BJ (cell line): ENCODE results near the gene EMID1. TPM values are rescaled to one million over a fixed set of nuclear protein-coding genes. Genes with fewer than 3 reads are reported as not detected.
"Not testable (repeated sequence)": the region's sequence is repeated elsewhere in the genome, so short reads cannot be mapped to it uniquely, and the experiment has no call there.

ENCODE experiments used
- CTCF ChIA-PET: fragments of 350-600 bp; formaldehyde crosslinking; extraction: SDS; loops from one replicate; lab custom pipeline; 2021; ENCODE audit warnings: antibody characterized with exemption, inconsistent platforms; lab: Yijun Ruan, JAX
- POLR2A ChIA-PET: fragments of 300-600 bp; sonication (Branson Sonifier 250); formaldehyde crosslinking; extraction: SDS; loops from one replicate; lab custom pipeline; 2021; ENCODE audit warnings: antibody characterized with exemption; lab: Charles Lee
- DNase-seq: peaks from one replicate; pipeline ENCODE4 v3.0.0-alpha.2; 2011; ENCODE audit warnings: low read depth
- H3K27me3 ChIP-seq: 2 replicates; pipeline ENCODE4 v1.6.0; 2011; ENCODE audit warnings: low read length; ENCODE audit not compliant: control insufficient read depth, insufficient read depth
- H3K36me3 ChIP-seq: 2 replicates; pipeline ENCODE4 v1.5.1; 2011; ENCODE audit warnings: low read length; ENCODE audit not compliant: control insufficient read depth, insufficient read depth
- H3K4me3 ChIP-seq: 2 replicates; pipeline ENCODE4 v1.5.1; 2011; ENCODE audit warnings: low read depth, mild to moderate bottlenecking, control low read depth, low read length
- CTCF ChIP-seq: IDR thresholded peaks from 2 replicates; pipeline ENCODE4 v1.5.1; 2011; ENCODE audit warnings: low read depth, mild to moderate bottlenecking, control low read depth, inconsistent platforms, low read length, moderate library complexity; ENCODE audit not compliant: insufficient read depth
- polyA plus RNA-seq: library from polyadenylated mRNA; depleted of rRNA; stranded (reverse); fragments of >200 nt; gene quantifications from 2 replicates; pipeline ENCODE4 v1.2.3, GENCODE V29; 2011

Gene EMID1
- polyA plus RNA-seq, 1 experiment = 0.05 TPM

GRCh38 chr22:29245626-29246385 lies 40.1 kb downstream of the EMID1 start:
- H3K4me3 ChIP-seq = no peak overlapping the region
- no peak for DNase-seq
- peak; percentile 97 for TF ChIP-seq CTCF
- POLR2A ChIA-PET = no interaction called here
- H3K36me3 ChIP-seq = no peaks in the 10 kb centered on the region
- CTCF ChIA-PET = interaction anchor here (0.5 to 3.5 kb wide), 49 partner anchors 10 to 1226 kb away, joined by 3 to 33 read pairs (median 5); partner anchors contain the start of genes C22orf31, EWSR1 and RHBDD3
- peaks cover 3% of the 10 kb centered on the region for H3K27me3 ChIP-seq

GRCh38 chr22:29247891-29248290 lies 42.2 kb downstream of the EMID1 start:
- H3K36me3 ChIP-seq, DNase-seq, POLR2A ChIA-PET, H3K27me3 ChIP-seq, H3K4me3 ChIP-seq: not testable (repeated sequence)
- CTCF ChIA-PET = interaction anchor here (0.6 to 3.5 kb wide), 4 partner anchors 29 to 648 kb away, joined by 3 to 26 read pairs (median 4); no protein-coding TSS in a partner anchor

DNA sequence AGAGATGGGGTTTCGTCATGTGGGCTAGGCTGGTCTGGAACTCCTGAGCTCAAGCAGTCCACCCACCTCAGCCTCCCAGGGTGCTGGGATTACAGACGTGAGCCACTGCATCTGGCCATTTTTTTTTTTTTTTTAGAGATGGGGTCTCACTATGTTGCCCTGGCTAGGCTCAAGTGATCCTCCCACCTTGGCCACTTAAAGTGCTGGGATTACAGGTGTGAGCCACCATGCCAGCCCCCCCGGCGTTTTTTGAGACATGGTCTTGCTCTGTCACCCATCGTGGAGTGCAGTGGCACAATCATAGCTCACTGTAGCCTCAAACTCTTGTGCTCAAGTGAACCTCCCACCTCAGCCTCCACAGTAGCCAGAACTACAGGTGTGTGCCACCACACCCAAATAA lies 45.6 kb downstream of the EMID1 start:
- DNase-seq = no peak
- 0 out of 2 replicates have a peak, but pooled peaks cover 2% of the 10 kb centered on the region for H3K27me3 ChIP-seq
- no peak overlapping the region for H3K4me3 ChIP-seq
- no peaks in the 10 kb centered on the region for H3K36me3 ChIP-seq
- no peak for TF ChIP-seq CTCF
- ChIA-PET POLR2A (no interaction called here), CTCF (interaction anchor here (0.9 kb wide), 1 partner anchor 42 kb away, joined by 4 read pairs; no protein-coding TSS in a partner anchor)

GRCh38 chr22:29251981-29252911 lies 46.5 kb downstream of the EMID1 start:
- H3K4me3 ChIP-seq = no peak overlapping the region
- no peak for DNase-seq
- POLR2A ChIA-PET = no interaction called here
- no peaks in the 10 kb centered on the region for H3K36me3 ChIP-seq
- H3K27me3 ChIP-seq = 0 out of 2 replicates have a peak, but pooled peaks cover under 1% of the 10 kb centered on the region
- TF ChIP-seq CTCF = no peak
- CTCF ChIA-PET = interaction anchor here (0.9 to 1.0 kb wide), 2 partner anchors 43 to 397 kb away, joined by 3 to 4 read pairs; no protein-coding TSS in a partner anchor

DNA sequence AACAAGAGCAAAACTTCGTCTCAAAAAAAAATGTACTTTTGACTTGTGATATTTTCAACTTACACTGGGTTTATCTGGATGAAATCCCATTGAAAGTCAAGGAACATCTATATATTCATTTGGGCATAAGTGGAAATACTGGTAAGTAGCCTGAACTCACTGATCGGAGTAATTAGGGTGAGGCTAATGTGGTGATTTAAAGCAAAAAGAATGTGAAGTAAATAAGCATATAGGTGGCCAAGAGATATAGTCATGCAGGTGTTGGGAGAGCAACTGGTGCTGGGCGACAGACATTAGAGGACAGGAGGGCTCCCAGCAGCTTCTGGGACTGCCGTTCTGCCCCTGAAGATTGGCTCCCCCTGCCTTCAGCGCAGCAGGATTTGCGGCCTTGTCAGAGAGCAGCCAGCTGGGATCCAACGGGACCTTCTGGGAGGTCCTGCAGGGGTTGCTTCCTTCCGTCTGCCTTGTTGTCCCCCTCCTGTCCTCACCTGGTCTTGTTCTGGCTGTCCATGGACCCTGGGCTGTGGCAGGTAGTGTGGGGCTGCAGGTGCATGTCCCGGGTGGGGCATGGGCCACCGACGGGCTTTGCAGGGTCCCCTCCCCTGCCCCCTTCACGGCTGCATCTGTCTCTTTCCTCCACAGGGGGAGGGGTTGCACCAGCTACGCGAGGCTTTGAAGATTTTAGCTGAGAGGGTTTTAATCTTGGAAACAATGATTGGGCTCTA lies 48.0 kb downstream of the EMID1 start:
- no peak for TF ChIP-seq CTCF

More for the DNA sequence above, 48.0 kb downstream of the EMID1 start:
- POLR2A ChIA-PET = no interaction called here
- no peaks in the 10 kb centered on the region for H3K36me3 ChIP-seq
- CTCF ChIA-PET = interaction anchor here (4.1 kb wide), 1 partner anchor 8 kb away, joined by 31 read pairs; no protein-coding TSS in a partner anchor
- H3K27me3 ChIP-seq = no peaks in the 10 kb centered on the region
- H3K4me3 ChIP-seq = no peak overlapping the region
- no peak for DNase-seq
